Measurements from ENCODE around the gene FRMPD4. TPM values are rescaled to one million over a fixed set of nuclear protein-coding genes. Genes with fewer than 3 reads are reported as not detected.

Gene FRMPD4
- total RNA-seq, 1 experiment from 2014 or later: 0.24 TPM

DNA sequence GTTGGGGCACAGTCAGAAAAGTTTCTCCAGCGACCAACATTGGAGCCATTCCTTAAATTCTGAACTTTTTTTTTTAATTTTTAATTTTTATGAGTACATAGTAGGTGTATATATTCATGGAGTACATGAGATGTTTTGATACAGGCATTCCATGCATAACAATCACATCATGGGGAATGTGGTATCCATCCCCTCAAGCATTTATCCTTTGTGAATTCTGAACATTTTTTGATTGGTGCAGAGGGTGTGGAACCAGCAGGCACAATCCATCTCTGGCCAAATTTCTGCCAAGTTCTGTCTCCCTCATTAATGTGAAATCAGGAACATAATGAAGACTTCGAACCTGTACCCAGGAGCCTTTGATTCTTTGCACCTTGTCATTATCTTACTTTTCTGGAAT is 267.0 kb downstream of the FRMPD4 start:
- no peak overlapping the region for H3K18ac ChIP-seq (ENCODE audit: insufficient read length, low read depth, low read length)
- DNase-seq: no peak
- H2BK120ac ChIP-seq (ENCODE audit: low read depth, low read length, poor library complexity, severe bottlenecking): no peak overlapping the region
- peaks cover 6% of the 10 kb centered on the region for H3K9me3 ChIP-seq (ENCODE audit: control insufficient read depth, low read depth, low read length)
- no peaks in the 10 kb centered on the region for H3K79me1 ChIP-seq (ENCODE audit: insufficient read depth, low read depth, low read length, poor library complexity, severe bottlenecking)
- no peak overlapping the region for H3K4ac ChIP-seq (ENCODE audit: low read depth, low read length)
- no peak overlapping the region for H3K9ac ChIP-seq (ENCODE audit: extremely low read depth, insufficient read length, low read length)
- H3K4me1 ChIP-seq (ENCODE audit: insufficient read depth, low read length): no peaks in the 10 kb centered on the region
- no peak overlapping the region for H3K56ac ChIP-seq (ENCODE audit: insufficient read length, low read depth, low read length)
- Mint-ChIP-seq H3K4me3 (no peak overlapping the region), H3K27me3 (ENCODE audit: low read depth) (no peaks in the 10 kb centered on the region; the same call in 1 of the 2 replicates), H3K27ac (no peak overlapping the region), H3K9me3 (peaks cover 59 to 62% of the 10 kb centered on the region in 2 experiments), H3K4me1 (no peaks in the 10 kb centered on the region), H3K36me3 (ENCODE audit: insufficient read depth in 1 of 3, low read depth in 3 of 3) (peaks cover 0 to 6% (median 0%) of the 10 kb centered on the region in 3 experiments; a peak in 2 of 7 replicates)
- H4K20me1 ChIP-seq (ENCODE audit: control insufficient read depth, insufficient read depth, insufficient read length): no peaks in the 10 kb centered on the region
- H3K79me2 ChIP-seq (ENCODE audit: insufficient read depth, low read length): no peaks in the 10 kb centered on the region
- H3T11ph ChIP-seq (ENCODE audit: low read length): no peak overlapping the region
- no peak overlapping the region for H2BK12ac ChIP-seq (ENCODE audit: insufficient read length, low read depth, low read length)
- no peak overlapping the region for H4K5ac ChIP-seq (ENCODE audit: insufficient read length, low read depth, low read length)
- H4K8ac ChIP-seq (replicated peaks; ENCODE audit: insufficient read length, low read depth, low read length): no peak overlapping the region
- H2AK5ac ChIP-seq (ENCODE audit: insufficient read length, low read length): no peak overlapping the region
- no peak overlapping the region for H2AFZ ChIP-seq (ENCODE audit: low read length)
- no peak overlapping the region for H3K14ac ChIP-seq (ENCODE audit: insufficient read depth, low read length)
- no peak overlapping the region for H3K23ac ChIP-seq (ENCODE audit: insufficient read length, low read depth, low read length)
- TF ChIP-seq, protein P1, sequence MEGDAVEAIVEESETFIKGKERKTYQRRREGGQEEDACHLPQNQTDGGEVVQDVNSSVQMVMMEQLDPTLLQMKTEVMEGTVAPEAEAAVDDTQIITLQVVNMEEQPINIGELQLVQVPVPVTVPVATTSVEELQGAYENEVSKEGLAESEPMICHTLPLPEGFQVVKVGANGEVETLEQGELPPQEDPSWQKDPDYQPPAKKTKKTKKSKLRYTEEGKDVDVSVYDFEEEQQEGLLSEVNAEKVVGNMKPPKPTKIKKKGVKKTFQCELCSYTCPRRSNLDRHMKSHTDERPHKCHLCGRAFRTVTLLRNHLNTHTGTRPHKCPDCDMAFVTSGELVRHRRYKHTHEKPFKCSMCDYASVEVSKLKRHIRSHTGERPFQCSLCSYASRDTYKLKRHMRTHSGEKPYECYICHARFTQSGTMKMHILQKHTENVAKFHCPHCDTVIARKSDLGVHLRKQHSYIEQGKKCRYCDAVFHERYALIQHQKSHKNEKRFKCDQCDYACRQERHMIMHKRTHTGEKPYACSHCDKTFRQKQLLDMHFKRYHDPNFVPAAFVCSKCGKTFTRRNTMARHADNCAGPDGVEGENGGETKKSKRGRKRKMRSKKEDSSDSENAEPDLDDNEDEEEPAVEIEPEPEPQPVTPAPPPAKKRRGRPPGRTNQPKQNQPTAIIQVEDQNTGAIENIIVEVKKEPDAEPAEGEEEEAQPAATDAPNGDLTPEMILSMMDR (conservative IDR thresholded peaks at IDR 0.05): no peak
- no peak overlapping the region for H2BK5ac ChIP-seq (ENCODE audit: insufficient read length, low read length)
- H3K27me3 ChIP-seq (ENCODE audit: insufficient read depth, low read length): no peaks in the 10 kb centered on the region
- no peaks in the 10 kb centered on the region for H3K23me2 ChIP-seq (ENCODE audit: insufficient read length, low read depth, low read length, poor library complexity, severe bottlenecking)
- H2BK15ac ChIP-seq (ENCODE audit: low read depth, low read length): no peak overlapping the region
- no peak overlapping the region for H4K91ac ChIP-seq (ENCODE audit: insufficient read length, low read depth, low read length)
- H3K27ac ChIP-seq (ENCODE audit: insufficient read length, low read depth, low read length): no peak overlapping the region
- WGBS (ENCODE audit: extremely low coverage, insufficient read length, low lambda C conversion rate): no CpG with 5 or more reads among the region's 2 CpGs
- no peak overlapping the region for H2BK20ac ChIP-seq (ENCODE audit: low read depth, low read length, poor library complexity, severe bottlenecking)
- no peak overlapping the region for H3K4me2 ChIP-seq (ENCODE audit: insufficient read depth, insufficient read length, low read length)

Data from H9 (cell line).